DMS153 treated with DMSO at 0.1 percent for 48 hours (cell line): Measurements from ENCODE around the gene LRRC26.
"Not testable (repeated sequence)": the region's sequence is repeated elsewhere in the genome, so short reads cannot be mapped to it uniquely, and the experiment has no call there.

Experiments
- DNase-seq: peaks from one replicate; lab custom pipeline; 2025; ENCODE audit not compliant: unreplicated experiment; lab: John Stamatoyannopoulos, UW

LRRC26 gene

GRCh38 chr9:137121927-137122795, 47.7 kb downstream of the LRRC26 start:
- not testable (repeated sequence) for DNase-seq
